Measurements from ENCODE around the gene TCEA3. TPM values are rescaled to one million over a fixed set of nuclear protein-coding genes. Genes with fewer than 3 reads are reported as not detected.
A peak's percentile ranks its signal among the peaks of the same experiment; 100 is the strongest.

Gene TCEA3
- total RNA-seq, 4 donors from 2014 or later, result 9.1 to 30.7 (median 25.1) TPM

DNA sequence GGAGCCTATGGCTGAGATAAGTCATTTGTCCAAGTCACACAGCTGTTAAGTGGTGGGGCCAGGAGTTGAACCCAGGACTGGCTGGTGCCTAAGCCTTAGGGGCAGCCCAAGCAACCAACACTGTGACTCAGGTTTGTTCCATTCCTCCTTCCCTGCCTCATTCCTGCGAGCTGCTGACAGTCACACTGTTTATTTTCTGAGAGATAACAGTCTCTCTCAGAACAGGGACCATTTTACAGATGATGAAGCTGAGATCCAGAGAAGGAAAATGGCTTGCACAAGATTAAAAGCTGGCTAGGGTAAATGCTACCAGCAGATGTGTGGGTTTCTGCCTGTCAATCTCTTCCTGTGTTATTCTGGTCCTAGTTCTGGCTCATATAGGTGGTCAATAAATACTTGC, 24.3 kb upstream of the TCEA3 start:
- peaks cover 18 to 91% (median 25%) of the 10 kb centered on the region in 3 donors for H3K4me1 ChIP-seq
- intact Hi-C loops (cut with DNase I), result no loop called here
- peak overlapping the region in 1 of 4 donors; percentile 26 for H3K27ac ChIP-seq
- H3K4me3 ChIP-seq, result no peak overlapping the region
- no peak for TF ChIP-seq POLR2A (IDR thresholded peaks at IDR 0.05)
- TF ChIP-seq, protein P1, sequence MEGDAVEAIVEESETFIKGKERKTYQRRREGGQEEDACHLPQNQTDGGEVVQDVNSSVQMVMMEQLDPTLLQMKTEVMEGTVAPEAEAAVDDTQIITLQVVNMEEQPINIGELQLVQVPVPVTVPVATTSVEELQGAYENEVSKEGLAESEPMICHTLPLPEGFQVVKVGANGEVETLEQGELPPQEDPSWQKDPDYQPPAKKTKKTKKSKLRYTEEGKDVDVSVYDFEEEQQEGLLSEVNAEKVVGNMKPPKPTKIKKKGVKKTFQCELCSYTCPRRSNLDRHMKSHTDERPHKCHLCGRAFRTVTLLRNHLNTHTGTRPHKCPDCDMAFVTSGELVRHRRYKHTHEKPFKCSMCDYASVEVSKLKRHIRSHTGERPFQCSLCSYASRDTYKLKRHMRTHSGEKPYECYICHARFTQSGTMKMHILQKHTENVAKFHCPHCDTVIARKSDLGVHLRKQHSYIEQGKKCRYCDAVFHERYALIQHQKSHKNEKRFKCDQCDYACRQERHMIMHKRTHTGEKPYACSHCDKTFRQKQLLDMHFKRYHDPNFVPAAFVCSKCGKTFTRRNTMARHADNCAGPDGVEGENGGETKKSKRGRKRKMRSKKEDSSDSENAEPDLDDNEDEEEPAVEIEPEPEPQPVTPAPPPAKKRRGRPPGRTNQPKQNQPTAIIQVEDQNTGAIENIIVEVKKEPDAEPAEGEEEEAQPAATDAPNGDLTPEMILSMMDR (IDR thresholded peaks at IDR 0.05), result no peak
- H3K36me3 ChIP-seq, result peaks cover 0 to 8% (median 0%) of the 10 kb centered on the region in 3 donors
- no peak for DNase-seq
- no peaks in the 10 kb centered on the region for H3K9me3 ChIP-seq
- H3K27me3 ChIP-seq, result no peaks in the 10 kb centered on the region
- 67% methylated on average over 1 of the region's 1 CpG for WGBS, 2 donors

DNA sequence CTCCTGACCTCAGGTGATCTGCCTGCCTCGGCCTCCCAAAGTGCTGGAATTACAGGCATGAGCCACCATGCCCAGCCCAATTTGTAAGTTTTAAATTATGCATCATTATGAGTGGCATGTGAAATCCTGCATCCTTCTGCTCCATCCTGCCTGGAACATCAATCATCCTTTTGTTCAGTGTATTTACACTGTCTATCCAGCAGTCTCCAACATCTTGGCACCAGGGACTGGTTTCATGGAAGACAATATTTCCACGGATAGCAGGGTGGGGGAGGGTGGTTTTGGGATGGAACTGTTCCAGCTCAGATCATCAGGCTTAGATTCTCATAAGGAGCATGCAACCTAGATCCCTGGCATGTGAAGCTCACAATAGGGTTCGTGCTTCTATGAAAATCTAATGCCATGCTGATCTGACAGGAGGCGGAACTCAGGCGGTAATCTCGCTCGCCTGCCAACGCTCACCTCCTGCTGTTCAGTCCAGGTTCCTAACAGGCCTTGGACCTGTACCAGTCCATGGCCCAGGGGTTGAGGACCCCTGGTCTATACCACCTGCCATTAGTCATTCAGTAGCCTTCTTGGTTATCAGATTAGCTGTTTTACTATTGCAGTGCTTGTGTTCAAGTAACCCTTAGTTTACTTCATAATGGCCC, 22.2 kb upstream of the TCEA3 start:
- intact Hi-C loops (cut with DNase I), result no loop called here
- peaks cover 0 to 15% (median 0%) of the 10 kb centered on the region in 3 donors for H3K36me3 ChIP-seq
- no peaks in the 10 kb centered on the region for H3K9me3 ChIP-seq
- TF ChIP-seq, protein P1 (IDR thresholded peaks at IDR 0.05), result peak in 1 of 6 experiments; percentile 5
- no peak for TF ChIP-seq POLR2A (IDR thresholded peaks at IDR 0.05)
- no peak overlapping the region for H3K4me3 ChIP-seq
- peaks cover 8 to 87% (median 23%) of the 10 kb centered on the region in 3 donors for H3K4me1 ChIP-seq
- H3K27ac ChIP-seq, result no peak overlapping the region
- H3K27me3 ChIP-seq, result no peaks in the 10 kb centered on the region
- no peak for DNase-seq
- WGBS, 2 donors, result 41 to 53% methylated on average over 6 to 8 of the region's 8 CpGs

DNA sequence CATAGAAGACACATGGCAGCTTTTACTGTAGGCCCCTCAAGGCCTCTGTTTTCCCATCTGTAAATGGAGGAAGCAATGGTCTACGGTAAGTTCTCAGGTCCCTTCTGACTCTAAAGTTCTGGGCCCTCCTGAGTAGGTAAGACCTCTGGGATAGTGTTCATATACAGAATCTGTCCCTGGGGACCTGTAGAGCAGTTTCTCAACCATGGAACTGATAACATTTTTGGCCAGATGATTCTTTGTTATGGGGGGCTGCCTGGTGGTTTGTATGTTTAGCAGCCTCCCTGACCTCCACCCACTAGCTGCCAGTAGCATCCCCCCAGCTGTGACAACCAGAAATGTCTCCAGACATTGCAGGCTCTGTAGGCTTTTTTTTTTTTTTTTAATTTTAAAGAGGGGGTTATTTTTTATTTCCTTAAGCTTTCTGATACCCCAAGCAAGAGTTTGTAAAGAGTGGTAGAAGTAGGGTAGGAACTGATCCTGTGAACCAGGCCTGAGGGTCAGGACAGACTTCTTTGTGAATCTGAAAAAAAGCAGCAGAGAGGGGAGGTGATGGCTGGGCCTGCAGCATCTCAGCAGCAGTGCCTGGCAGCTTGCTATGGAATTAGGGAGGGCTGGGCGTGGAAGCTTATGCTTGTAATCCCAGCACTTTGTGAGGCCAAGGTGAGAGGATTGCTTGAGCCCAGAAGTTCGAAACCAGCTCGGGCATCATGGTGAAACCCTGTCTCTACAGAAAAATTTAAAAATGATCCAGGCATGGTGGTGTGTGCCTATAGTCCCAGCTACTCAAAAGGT, 20.2 kb upstream of the TCEA3 start:
- Histone ChIP-seq H3K36me3 (peaks cover 0 to 32% (median 0%) of the 10 kb centered on the region in 3 donors), H3K4me3 (peak overlapping the region in 1 of 4 donors; percentile 24), H3K9me3 (no peaks in the 10 kb centered on the region), H3K27ac (peak overlapping the region in 3 of 4 donors; percentile 3 to 76 (median 66)), H3K4me1 (peaks cover 0 to 67% (median 17%) of the 10 kb centered on the region in 3 donors), H3K27me3 (no peaks in the 10 kb centered on the region)
- TF ChIP-seq, protein P1 (IDR thresholded peaks at IDR 0.05), result no peak
- no peak for TF ChIP-seq POLR2A (IDR thresholded peaks at IDR 0.05)
- WGBS, 2 donors, result 58 to 70% methylated on average over 3 to 4 of the region's 4 CpGs
- intact Hi-C loops (cut with DNase I), result no loop called here
- no peak for DNase-seq

DNA sequence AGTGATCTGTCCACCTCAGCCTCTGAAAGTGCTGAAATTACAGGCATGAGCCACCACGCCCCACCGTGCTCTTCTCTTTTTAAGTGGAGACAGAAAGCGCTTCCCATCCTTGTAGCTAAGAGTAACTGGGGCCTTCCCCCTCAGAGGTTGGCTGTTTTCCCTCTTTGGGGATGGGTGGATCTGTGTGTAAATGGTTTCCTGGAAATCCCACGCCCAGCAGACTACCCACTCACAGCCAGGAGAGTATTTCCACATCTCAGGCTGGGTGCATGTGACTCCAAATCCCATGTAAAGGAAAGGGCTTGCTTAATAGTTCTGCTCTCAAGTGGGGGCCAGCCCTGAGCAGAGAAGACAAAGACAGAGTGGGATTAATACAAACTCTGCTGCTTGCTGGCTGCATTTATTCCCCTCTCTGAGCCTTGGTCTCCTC, 19.6 kb upstream of the TCEA3 start:
- peaks cover 0 to 36% (median 0%) of the 10 kb centered on the region in 3 donors for H3K36me3 ChIP-seq

More for the DNA sequence above, 19.6 kb upstream of the TCEA3 start:
- no peaks in the 10 kb centered on the region for H3K27me3 ChIP-seq
- intact Hi-C loops (cut with DNase I), result no loop called here
- H3K4me1 ChIP-seq, result peaks cover 0 to 60% (median 17%) of the 10 kb centered on the region in 3 donors
- H3K9me3 ChIP-seq, result no peaks in the 10 kb centered on the region
- DNase-seq, result no peak
- no peak for TF ChIP-seq POLR2A (IDR thresholded peaks at IDR 0.05)
- TF ChIP-seq, protein P1 (IDR thresholded peaks at IDR 0.05), result no peak
- peak overlapping the region in 1 of 4 donors; percentile 4 for H3K4me3 ChIP-seq
- H3K27ac ChIP-seq, result peak overlapping the region in 3 of 4 donors; percentile 3 to 76 (median 66)
- 20 to 53% methylated on average over 1 to 3 of the region's 4 CpGs for WGBS, 2 donors
